GM21723 (cell line): Measurements from ENCODE around the gene KRT74.
"Not testable (repeated sequence)": the region's sequence is repeated elsewhere in the genome, so short reads cannot be mapped to it uniquely, and the experiment has no call there.

Experiments
- ATAC-seq: cut with Tn5 transposase; IDR thresholded peaks from one replicate; pipeline ENCODE4 v1.9.1; 2021; ENCODE audit warnings: mild to moderate bottlenecking, moderate library complexity; ENCODE audit not compliant: unreplicated experiment

Gene KRT74

GRCh38 chr12:52603314-52603713, 29.7 kb upstream of the KRT74 start:
- no peak for ATAC-seq

DNA sequence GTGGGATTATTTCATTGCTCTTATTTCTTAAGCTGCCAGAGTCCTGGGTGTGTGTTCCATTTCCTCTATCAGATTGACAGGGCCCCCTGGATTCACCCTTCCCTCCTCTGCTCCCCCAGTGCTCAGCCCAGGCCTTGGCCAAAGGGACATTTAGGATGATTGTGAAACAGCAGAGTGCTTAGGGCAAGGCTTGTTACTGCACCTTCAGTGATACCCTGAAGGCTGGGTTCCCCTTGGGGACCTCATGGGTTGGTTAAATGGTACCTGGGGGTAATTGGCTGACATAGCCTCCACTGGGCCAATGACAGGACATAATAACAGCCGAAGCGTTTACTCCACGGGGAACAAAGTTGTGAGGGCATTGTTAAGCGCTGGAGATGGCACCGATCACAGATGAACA, 28.9 kb upstream of the KRT74 start:
- no peak for ATAC-seq

DNA sequence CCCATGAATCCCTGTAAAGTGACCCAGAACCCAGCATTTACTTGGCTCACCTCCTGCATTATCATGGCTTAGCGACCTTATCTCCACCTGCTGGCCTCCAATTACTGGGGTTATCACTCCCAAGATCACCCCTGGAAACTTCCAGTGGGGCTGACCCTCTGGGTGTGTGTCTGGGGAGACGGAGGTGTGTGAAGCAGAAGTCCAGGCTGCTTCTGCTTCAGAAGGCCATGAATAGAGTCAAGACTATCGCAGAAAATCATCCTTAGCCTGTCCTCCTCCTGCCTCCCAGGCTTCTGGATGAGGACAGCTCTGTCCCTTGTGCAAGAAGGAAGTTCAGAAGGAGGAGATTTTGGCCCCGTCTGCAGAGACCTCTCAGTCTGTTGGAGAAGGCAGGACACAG, 28.0 kb upstream of the KRT74 start:
- ATAC-seq: no peak

GRCh38 chr12:52600941-52601481, 27.4 kb upstream of the KRT74 start, which contains the start of gene KRT72:
Gene KRT72, minus strand, starts transcription at chr12:52601463. Its CDS starts 11 bp downstream, at chr12:52601452.
- no peak for ATAC-seq

GRCh38 chr12:52600475-52600874, 26.8 kb upstream of the KRT74 start:
- no peak for ATAC-seq

DNA sequence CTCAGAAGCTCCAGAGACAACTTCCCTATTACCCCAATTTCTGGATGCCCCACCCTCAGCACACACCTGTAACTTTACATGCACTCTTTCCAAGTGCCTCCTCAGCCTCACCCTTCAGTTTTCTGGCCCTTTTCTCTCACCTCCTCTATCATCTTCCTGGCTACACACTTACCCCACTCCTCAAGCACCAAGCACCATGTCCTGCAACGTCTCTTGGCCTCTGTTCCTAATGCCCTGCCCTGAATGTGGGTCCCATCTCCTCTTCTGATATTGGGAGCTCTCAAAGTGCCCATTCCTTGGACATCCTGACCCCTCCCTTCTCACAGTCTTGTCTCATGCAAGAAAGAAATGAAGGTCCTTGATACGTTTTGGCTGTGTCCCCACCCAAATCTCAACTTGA, 26.4 kb upstream of the KRT74 start:
- no peak for ATAC-seq

GRCh38 chr12:52598966-52599365, 25.3 kb upstream of the KRT74 start:
- no peak for ATAC-seq

GRCh38 chr12:52594237-52594636, 20.6 kb upstream of the KRT74 start:
- ATAC-seq: not testable (repeated sequence)

DNA sequence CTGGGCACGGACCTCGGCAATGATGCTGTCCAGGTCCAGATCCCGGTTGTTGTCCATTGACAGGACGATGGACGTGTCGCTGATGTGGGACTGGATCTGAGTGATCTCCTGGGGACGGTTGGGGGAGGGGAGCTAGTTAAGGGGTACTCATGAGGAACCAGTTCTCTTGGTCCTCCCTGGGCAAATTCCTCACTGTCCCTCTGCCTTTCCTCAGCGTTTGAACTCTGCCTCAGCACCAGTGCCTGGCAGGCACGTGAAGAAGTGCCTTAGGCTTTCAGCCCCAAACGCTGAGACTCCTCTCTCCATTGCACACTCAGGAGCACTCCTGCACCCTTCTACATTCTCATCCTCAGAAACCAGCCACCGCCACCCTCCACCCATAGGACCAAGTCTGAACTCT, 17.9 kb upstream of the KRT74 start:
- no peak for ATAC-seq

- no peak for ATAC-seq
Measured at GRCh38 chr12:52590021-52590420, 16.4 kb upstream of the KRT74 start.

GRCh38 chr12:52587563-52587962, 13.9 kb upstream of the KRT74 start:
- ATAC-seq: no peak

GRCh38 chr12:52585946-52586345, 12.3 kb upstream of the KRT74 start:
- no peak for ATAC-seq

DNA sequence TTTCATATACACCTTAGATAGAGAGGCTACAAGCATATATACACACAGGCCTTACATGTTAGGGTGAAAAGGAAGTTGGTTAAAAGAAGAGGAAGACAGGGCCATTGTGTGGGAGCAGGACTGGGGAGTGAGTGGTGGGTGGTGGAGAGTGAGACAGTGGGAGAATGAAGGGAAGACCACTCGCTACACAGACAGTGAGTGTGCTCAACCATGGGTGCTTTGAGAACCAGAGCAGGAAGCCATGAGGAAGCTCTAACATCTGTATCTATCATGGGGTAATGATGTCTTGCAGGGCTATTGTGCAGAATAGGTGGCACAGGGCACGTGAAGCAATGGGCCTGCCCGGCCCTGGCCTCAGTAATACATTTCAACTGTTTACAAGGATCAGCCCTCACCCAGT, 11.4 kb upstream of the KRT74 start:
- no peak for ATAC-seq

DNA sequence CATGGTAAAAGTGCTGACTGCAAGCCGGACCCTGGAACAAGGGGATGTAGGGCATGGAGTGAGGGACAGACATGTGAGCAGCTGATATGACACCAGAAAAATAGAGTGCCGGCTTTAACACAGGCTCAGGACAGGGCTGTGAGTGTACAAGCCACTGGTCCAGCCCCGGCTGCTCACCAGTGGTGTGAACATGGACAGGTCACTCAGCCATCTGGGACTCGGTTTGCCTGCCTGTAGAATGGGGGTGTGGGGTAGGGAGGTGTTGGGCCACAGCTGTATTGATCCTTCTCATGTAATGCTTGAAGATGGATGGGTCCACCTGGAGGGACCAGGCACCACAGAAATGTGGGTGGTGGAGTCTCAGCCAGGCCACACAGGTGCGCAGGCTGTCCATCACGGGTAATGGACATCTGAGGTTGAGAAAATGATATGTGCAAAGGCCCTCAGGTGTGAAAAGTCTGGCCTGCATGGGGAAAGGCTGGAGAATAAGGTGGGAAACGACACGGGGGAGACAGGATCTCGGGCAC, 10.6 kb upstream of the KRT74 start:
- no peak for ATAC-seq

GRCh38 chr12:52582971-52583456, 9.4 kb upstream of the KRT74 start:
- ATAC-seq: no peak

- no peak for ATAC-seq
Measured at GRCh38 chr12:52582486-52582885, 8.8 kb upstream of the KRT74 start.

GRCh38 chr12:52581481-52581880, 7.8 kb upstream of the KRT74 start:
- ATAC-seq: no peak

DNA sequence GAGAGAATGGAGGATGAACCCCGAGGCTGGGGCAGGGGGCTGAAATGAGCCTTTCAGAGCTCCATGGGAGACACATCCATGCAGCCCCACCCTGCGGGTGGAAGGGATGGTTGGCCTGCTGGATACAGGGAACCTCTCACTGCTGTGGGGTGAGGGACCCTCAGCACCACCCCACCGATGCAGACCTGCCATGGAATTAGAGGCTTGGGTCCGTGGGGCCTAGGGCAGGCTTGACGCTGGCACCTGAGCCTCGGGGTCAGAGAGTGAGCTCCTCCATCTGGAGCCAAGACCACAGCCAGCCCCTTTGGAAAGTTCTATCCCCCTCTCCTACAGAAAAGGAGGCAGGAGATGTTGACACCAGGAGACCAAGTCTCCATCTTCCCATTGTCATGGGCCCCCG, 7.4 kb upstream of the KRT74 start:
- no peak for ATAC-seq

GRCh38 chr12:52580496-52580895, 6.9 kb upstream of the KRT74 start:
- ATAC-seq: no peak

GRCh38 chr12:52579468-52580465, 6.1 kb upstream of the KRT74 start:
- ATAC-seq: no peak

GRCh38 chr12:52578469-52578868, 4.8 kb upstream of the KRT74 start:
- ATAC-seq: no peak

- no peak for ATAC-seq
Measured at GRCh38 chr12:52577316-52577715, 3.7 kb upstream of the KRT74 start.
